Gastroesophageal sphincter (tissue), 4 donors: ENCODE data around the gene FGR. TPM values are rescaled to one million over a fixed set of nuclear protein-coding genes. Genes with fewer than 3 reads are reported as not detected.
"Not testable (repeated sequence)": the region's sequence is repeated elsewhere in the genome, so short reads cannot be mapped to it uniquely, and the experiment has no call there.

Experiments
- ATAC-seq: fragments of 150-250 bp; one replicate; pipeline ENCODE4 v1.9.1; 2016; ENCODE audit warnings: mild to moderate bottlenecking, moderate library complexity
- H3K27ac ChIP-seq, 4 donors: fragments of 200-600 bp; sonication (generic) in 3 of 4; 1 replicate in 3 of 4; 2 replicates in 1 of 4; pipeline ENCODE4 v1.5.1; 2016 to 2019
- H3K27me3 ChIP-seq: fragments of 200-600 bp; sonication (generic); one replicate; pipeline ENCODE4 v1.5.1; 2019
- H3K36me3 ChIP-seq, 2 donors: fragments of 200-600 bp; sonication (generic); one replicate each; pipeline ENCODE4 v1.5.1; 2019; ENCODE audit warnings: control low read depth in 1 of 2
- H3K4me1 ChIP-seq, 3 donors: fragments of 200-600 bp; sonication (generic); 1 replicate in 2 of 3; 2 replicates in 1 of 3; pipeline ENCODE4 v1.5.1; 2016 to 2019; ENCODE audit warnings: control low read depth in 2 of 3
- H3K4me3 ChIP-seq, 2 donors: fragments of 200-600 bp; sonication (generic); one replicate each; pipeline ENCODE4 v1.5.1; 2019; ENCODE audit warnings: mild to moderate bottlenecking in 1 of 2, moderate library complexity in 1 of 2
- H3K9me3 ChIP-seq, 3 donors: fragments of 200-600 bp; sonication (generic); one replicate each; pipeline ENCODE4 v1.5.1; 2017 to 2019; ENCODE audit warnings: control low read depth in 2 of 3
- EP300 ChIP-seq: sonication (generic); formaldehyde crosslinking; IDR thresholded peaks from one replicate; pipeline ENCODE4 v1.6.1; 2017; ENCODE audit warnings: antibody characterized with exemption, mild to moderate bottlenecking
- POLR2A ChIP-seq, 2 donors: fragments of 450-650 bp; IDR thresholded peaks; one replicate each; pipeline ENCODE4 v1.6.1; 2017; ENCODE audit warnings: antibody characterized with exemption in 2 of 2, mild to moderate bottlenecking in 2 of 2, moderate library complexity in 1 of 2
- POLR2AphosphoS5 ChIP-seq: sonication (generic); formaldehyde crosslinking; IDR thresholded peaks from one replicate; pipeline ENCODE4 v1.6.1; 2017; ENCODE audit warnings: antibody characterized with exemption
- WGBS, 2 donors: methylation state at CpG; one replicate each; pipeline ENCODE4 v1.1.5; 2018; ENCODE audit warnings: low coverage in 1 of 2; 5-methylcytosine and 5-hydroxymethylcytosine counted together
- total RNA-seq, 4 donors: library from RNA; depleted of rRNA; stranded (reverse); fragments of >200 nt; gene quantifications; one replicate each; pipeline ENCODE4 v1.1.0, GENCODE V29; 2016
- TF ChIP-seq, protein P1 (sequence below), 4 experiments: fragments of 200-600 bp in 2 of 4; fragments of 450-650 bp in 2 of 4; sonication (generic) in 1 of 4; IDR thresholded peaks; one replicate each; pipeline ENCODE4 v1.5.1; 2017 to 2019; ENCODE audit warnings: antibody characterized with exemption in 4 of 4, mild to moderate bottlenecking in 2 of 4, moderate library complexity in 2 of 4

FGR gene
- 10 to 100 TPM in 3 of 4 donors, 1 to 10 TPM in 1; 9.2 to 17.8 (median 10.1) TPM for total RNA-seq

- TF ChIP-seq EP300 = no peak
- TF ChIP-seq POLR2A (IDR thresholded peaks at IDR 0.05) = peak; percentile 17 to 37
- ATAC-seq = no peak
- peaks cover 0 to 51% (median 15%) of the 10 kb centered on the region in 3 donors for H3K4me1 ChIP-seq
Observed at GRCh38 chr1:27634985-27635367, at the start of gene FGR. Gene FGR (minus strand): TSS chr1:27635185. CDS start chr1:27623916, 11,269 bp downstream.

GRCh38 chr1:27684176-27684575 lies 49.2 kb upstream of the FGR start:
- ATAC-seq = no peak
- H3K27me3 ChIP-seq = peaks cover 14% of the 10 kb centered on the region
- WGBS, 2 donors = 86 to 95% methylated on average over 2 of the region's 2 CpGs
- H3K4me3 ChIP-seq = no peak overlapping the region
- no peaks in the 10 kb centered on the region for H3K4me1 ChIP-seq
- H3K27ac ChIP-seq = no peak overlapping the region
- H3K9me3 ChIP-seq = peaks cover 0 to 28% (median 0%) of the 10 kb centered on the region in 3 donors
- H3K36me3 ChIP-seq = no peaks in the 10 kb centered on the region
- TF ChIP-seq POLR2AphosphoS5 (no peak), EP300 (no peak), POLR2A (IDR thresholded peaks at IDR 0.05) (no peak)
- TF ChIP-seq, protein P1, sequence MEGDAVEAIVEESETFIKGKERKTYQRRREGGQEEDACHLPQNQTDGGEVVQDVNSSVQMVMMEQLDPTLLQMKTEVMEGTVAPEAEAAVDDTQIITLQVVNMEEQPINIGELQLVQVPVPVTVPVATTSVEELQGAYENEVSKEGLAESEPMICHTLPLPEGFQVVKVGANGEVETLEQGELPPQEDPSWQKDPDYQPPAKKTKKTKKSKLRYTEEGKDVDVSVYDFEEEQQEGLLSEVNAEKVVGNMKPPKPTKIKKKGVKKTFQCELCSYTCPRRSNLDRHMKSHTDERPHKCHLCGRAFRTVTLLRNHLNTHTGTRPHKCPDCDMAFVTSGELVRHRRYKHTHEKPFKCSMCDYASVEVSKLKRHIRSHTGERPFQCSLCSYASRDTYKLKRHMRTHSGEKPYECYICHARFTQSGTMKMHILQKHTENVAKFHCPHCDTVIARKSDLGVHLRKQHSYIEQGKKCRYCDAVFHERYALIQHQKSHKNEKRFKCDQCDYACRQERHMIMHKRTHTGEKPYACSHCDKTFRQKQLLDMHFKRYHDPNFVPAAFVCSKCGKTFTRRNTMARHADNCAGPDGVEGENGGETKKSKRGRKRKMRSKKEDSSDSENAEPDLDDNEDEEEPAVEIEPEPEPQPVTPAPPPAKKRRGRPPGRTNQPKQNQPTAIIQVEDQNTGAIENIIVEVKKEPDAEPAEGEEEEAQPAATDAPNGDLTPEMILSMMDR (IDR thresholded peaks at IDR 0.05) = no peak

More at GRCh38 chr1:27634985-27635367, at the start of gene FGR:
- peak within 1 kb of the TSS; percentile 19 to 81 (median 68) for H3K27ac ChIP-seq
- H3K36me3 ChIP-seq = no peaks in the 10 kb centered on the region
- H3K27me3 ChIP-seq = peaks cover 30% of the 10 kb centered on the region
- H3K9me3 ChIP-seq = no peaks in the 10 kb centered on the region
- peak within 1 kb of the TSS; percentile 23 to 54 for H3K4me3 ChIP-seq
- WGBS, 2 donors = no CpG with 5 or more reads among the region's 28 CpGs

DNA sequence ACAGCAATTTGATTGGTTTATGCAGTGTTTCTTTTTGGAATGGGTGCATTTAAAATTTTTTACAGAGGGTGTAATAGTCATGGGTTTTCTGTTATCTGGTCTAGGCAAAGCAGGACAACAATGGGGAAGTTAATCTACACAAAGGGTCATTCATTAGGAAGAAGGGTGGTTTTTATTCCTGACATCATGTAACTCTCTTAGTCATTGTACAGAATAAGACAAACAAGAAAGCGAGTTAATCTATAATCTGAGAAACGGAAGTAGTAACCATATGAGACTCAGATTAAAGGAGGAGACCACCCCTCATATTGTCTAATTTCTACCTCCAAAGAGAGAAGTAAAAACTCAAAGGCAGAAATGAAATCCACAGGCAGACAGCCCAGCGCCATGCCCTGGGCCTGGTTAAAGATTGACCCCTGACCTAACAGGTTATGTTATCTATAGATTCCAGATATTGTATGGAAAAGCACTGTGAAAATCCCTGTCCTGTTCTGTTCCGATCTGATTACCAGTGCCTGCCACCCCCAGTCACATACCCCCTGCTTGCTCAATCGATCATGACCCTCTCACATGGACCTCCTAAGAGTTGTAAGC lies 47.5 kb upstream of the FGR start:
- Histone ChIP-seq H3K4me3 (no peak overlapping the region), H3K36me3 (no peaks in the 10 kb centered on the region), H3K27ac (no peak overlapping the region), H3K9me3 (peaks cover 0 to 28% (median 0%) of the 10 kb centered on the region in 3 donors), H3K4me1 (no peaks in the 10 kb centered on the region), H3K27me3 (peaks cover 14% of the 10 kb centered on the region)
- no peak for TF ChIP-seq POLR2A (IDR thresholded peaks at IDR 0.05)
- TF ChIP-seq, protein P1 (IDR thresholded peaks at IDR 0.05) = no peak
- no peak for TF ChIP-seq POLR2AphosphoS5
- no peak for TF ChIP-seq EP300
- 86 to 87% methylated on average over 4 to 5 of the region's 5 CpGs for WGBS, 2 donors
- ATAC-seq = no peak

GRCh38 chr1:27681580-27681979 lies 46.6 kb upstream of the FGR start:
- not testable (repeated sequence) for ATAC-seq, H3K4me3 ChIP-seq, H3K36me3 ChIP-seq, H3K4me1 ChIP-seq, H3K27me3 ChIP-seq, H3K27ac ChIP-seq
- peaks cover 0 to 28% (median 0%) of the 10 kb centered on the region in 3 donors for H3K9me3 ChIP-seq
- 97 to 100% methylated on average over 1 to 4 of the region's 4 CpGs for WGBS, 2 donors

GRCh38 chr1:27680225-27680791 lies 45.3 kb upstream of the FGR start:
- not testable (repeated sequence) for H3K4me1 ChIP-seq, H3K36me3 ChIP-seq, ATAC-seq, H3K27ac ChIP-seq, H3K4me3 ChIP-seq, H3K27me3 ChIP-seq
- peaks cover 0 to 28% (median 0%) of the 10 kb centered on the region in 3 donors for H3K9me3 ChIP-seq
- 100% methylated on average over 2 of the region's 2 CpGs; no CpG with 5 or more reads in 1 of the 2 donors for WGBS, 2 donors

DNA sequence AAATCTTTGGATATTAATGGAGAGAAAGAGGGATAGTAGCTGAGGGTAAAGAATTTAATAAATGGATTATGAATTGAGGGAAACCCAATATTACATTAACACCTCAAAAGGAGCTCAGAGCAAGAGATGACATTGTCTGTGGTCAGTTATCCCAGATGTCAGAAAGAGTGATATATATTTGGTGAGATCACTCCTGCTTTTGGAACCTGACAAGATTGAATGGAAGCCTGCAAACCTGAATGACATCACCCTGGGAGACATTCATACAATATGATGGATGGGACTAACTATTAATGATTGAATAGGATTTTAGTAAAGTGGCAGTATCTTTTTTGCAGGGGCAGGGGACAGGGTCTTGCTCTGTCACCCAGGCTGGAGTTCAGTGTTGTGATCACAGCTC lies 43.8 kb upstream of the FGR start:
- no peaks in the 10 kb centered on the region for H3K4me1 ChIP-seq
- ATAC-seq = no peak

More for the DNA sequence above, 43.8 kb upstream of the FGR start:
- Histone ChIP-seq H3K9me3 (peaks cover 0 to 28% (median 0%) of the 10 kb centered on the region in 3 donors), H3K4me3 (no peak overlapping the region), H3K27ac (no peak overlapping the region), H3K27me3 (no peaks in the 10 kb centered on the region), H3K36me3 (no peaks in the 10 kb centered on the region)
- TF ChIP-seq EP300 (no peak), POLR2AphosphoS5 (no peak), POLR2A (IDR thresholded peaks at IDR 0.05) (no peak)
- TF ChIP-seq, protein P1 (IDR thresholded peaks at IDR 0.05) = no peak
